OCI-LY1 (cell line): ENCODE data around the gene KIF16B.

Source experiments
- H2AFZ ChIP-seq: fragments of 200-600 bp; sonication (generic), shearing (Covaris generic); 2 replicates; pipeline ENCODE4 v1.6.0; 2014; ENCODE audit warnings: antibody characterized with exemption, mild to moderate bottlenecking, low read length
- H3F3A ChIP-seq: fragments of 200-600 bp; sonication (generic), shearing (Covaris generic); 2 replicates; pipeline ENCODE4 v1.6.0; 2014; ENCODE audit warnings: mild to moderate bottlenecking, antibody characterized with exemption, low read length, moderate library complexity; ENCODE audit not compliant: insufficient read depth
- H3K27ac ChIP-seq: fragments of 200-600 bp; sonication (generic); 2 replicates; pipeline ENCODE4 v1.5.1; 2014; ENCODE audit warnings: low read length, mixed run types, mild to moderate bottlenecking, low read depth; ENCODE audit not compliant: poor library complexity, severe bottlenecking
- H3K27me3 ChIP-seq: fragments of 200-600 bp; sonication (generic); 2 replicates; pipeline ENCODE4 v1.6.0; 2014; ENCODE audit warnings: antibody characterized with exemption, mild to moderate bottlenecking, low read length, moderate library complexity; ENCODE audit not compliant: insufficient read depth
- H3K36me3 ChIP-seq: fragments of 200-600 bp; sonication (generic); 2 replicates; pipeline ENCODE4 v1.6.1; 2014; ENCODE audit warnings: mild to moderate bottlenecking, antibody characterized with exemption, low read length, moderate library complexity, mixed read lengths; ENCODE audit not compliant: insufficient read depth
- H3K4me1 ChIP-seq: fragments of 200-600 bp; sonication (generic); 2 replicates; pipeline ENCODE4 v1.5.1; 2014; ENCODE audit warnings: mild to moderate bottlenecking, low read length, moderate library complexity; ENCODE audit not compliant: insufficient read depth, severe bottlenecking
- H3K4me2 ChIP-seq: fragments of 200-600 bp; sonication (generic), shearing (Covaris generic); 2 replicates; pipeline ENCODE4 v1.6.1; 2014; ENCODE audit warnings: low read length
- H3K4me3 ChIP-seq: fragments of 200-600 bp; sonication (generic); 2 replicates; pipeline ENCODE4 v1.5.1; 2014; ENCODE audit warnings: low read length, low read depth, mild to moderate bottlenecking, mixed read lengths; ENCODE audit not compliant: poor library complexity, severe bottlenecking
- H3K79me2 ChIP-seq: fragments of 200-600 bp; shearing (Covaris generic); 2 replicates; pipeline ENCODE4 v1.6.1; 2016; ENCODE audit warnings: mixed run types, low read length, mixed read lengths; ENCODE audit not compliant: insufficient read depth
- H3K9ac ChIP-seq: fragments of 200-600 bp; sonication (generic), shearing (Covaris generic); 2 replicates; pipeline ENCODE4 v1.6.1; 2014; ENCODE audit warnings: mild to moderate bottlenecking, low read length, mixed read lengths
- H3K9me2 ChIP-seq: fragments of 200-600 bp; sonication (generic), shearing (Covaris generic); 2 replicates; pipeline ENCODE4 v1.6.1; 2014; ENCODE audit warnings: low read depth, mild to moderate bottlenecking, low read length, mixed read lengths
- H3K9me3 ChIP-seq: fragments of 200-600 bp; shearing (Covaris generic); 2 replicates; pipeline ENCODE4 v1.6.1; 2014; ENCODE audit warnings: low read length, mixed read lengths
- H4K20me1 ChIP-seq: fragments of 200-600 bp; sonication (generic), shearing (Covaris generic); 2 replicates; pipeline ENCODE4 v1.6.0; 2016; ENCODE audit warnings: mild to moderate bottlenecking, low read length; ENCODE audit not compliant: insufficient read depth
- EZH2 ChIP-seq: fragments of 200-600 bp; sonication (generic), shearing (Covaris generic); IDR thresholded peaks from 2 replicates; pipeline ENCODE4 v1.8.0; 2017; ENCODE audit warnings: borderline replicate concordance, mixed run types, mild to moderate bottlenecking, antibody characterized with exemption, low read length, moderate library complexity, mixed read lengths
- TF ChIP-seq, protein P1 (sequence below): fragments of 200-600 bp; sonication (generic), shearing (Covaris generic); IDR thresholded peaks from 2 replicates; pipeline ENCODE4 v1.5.1; 2017; ENCODE audit warnings: mild to moderate bottlenecking, antibody characterized with exemption, low read length, moderate library complexity, mixed read lengths

KIF16B gene

DNA sequence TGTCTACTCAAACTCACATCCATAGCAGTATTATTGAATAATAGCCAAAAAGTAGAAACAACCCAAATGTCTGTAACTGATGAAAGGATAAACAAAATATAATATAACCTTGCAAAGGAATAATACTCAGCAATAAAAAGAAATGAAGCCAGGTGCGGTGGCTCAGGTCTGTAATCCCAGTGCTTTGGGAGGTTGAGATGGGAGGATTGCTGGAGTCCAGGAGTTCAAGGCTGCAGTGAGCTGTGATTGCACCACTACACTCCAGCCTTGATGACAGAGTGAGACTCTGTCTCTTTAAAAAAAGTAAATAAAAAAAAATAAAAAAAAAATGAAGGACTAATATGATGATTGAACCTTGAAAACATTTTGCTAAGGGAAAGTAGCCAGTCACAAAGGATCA, 22.1 kb upstream of the KIF16B start:
- H3K9me3 ChIP-seq = no peaks in the 10 kb centered on the region
- H4K20me1 ChIP-seq = no peaks in the 10 kb centered on the region
- no peak overlapping the region for H3K4me3 ChIP-seq
- no peaks in the 10 kb centered on the region for H3K9me2 ChIP-seq
- H3K79me2 ChIP-seq = no peaks in the 10 kb centered on the region
- no peaks in the 10 kb centered on the region for H3K36me3 ChIP-seq
- no peak for TF ChIP-seq EZH2
- TF ChIP-seq, protein P1, sequence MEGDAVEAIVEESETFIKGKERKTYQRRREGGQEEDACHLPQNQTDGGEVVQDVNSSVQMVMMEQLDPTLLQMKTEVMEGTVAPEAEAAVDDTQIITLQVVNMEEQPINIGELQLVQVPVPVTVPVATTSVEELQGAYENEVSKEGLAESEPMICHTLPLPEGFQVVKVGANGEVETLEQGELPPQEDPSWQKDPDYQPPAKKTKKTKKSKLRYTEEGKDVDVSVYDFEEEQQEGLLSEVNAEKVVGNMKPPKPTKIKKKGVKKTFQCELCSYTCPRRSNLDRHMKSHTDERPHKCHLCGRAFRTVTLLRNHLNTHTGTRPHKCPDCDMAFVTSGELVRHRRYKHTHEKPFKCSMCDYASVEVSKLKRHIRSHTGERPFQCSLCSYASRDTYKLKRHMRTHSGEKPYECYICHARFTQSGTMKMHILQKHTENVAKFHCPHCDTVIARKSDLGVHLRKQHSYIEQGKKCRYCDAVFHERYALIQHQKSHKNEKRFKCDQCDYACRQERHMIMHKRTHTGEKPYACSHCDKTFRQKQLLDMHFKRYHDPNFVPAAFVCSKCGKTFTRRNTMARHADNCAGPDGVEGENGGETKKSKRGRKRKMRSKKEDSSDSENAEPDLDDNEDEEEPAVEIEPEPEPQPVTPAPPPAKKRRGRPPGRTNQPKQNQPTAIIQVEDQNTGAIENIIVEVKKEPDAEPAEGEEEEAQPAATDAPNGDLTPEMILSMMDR = no peak
- no peak overlapping the region for H3K9ac ChIP-seq
- no peak overlapping the region for H3K4me2 ChIP-seq
- H3K4me1 ChIP-seq = no peaks in the 10 kb centered on the region
- H3K27me3 ChIP-seq = no peaks in the 10 kb centered on the region
- no peaks in the 10 kb centered on the region for H3F3A ChIP-seq
- H3K27ac ChIP-seq = no peak overlapping the region
- no peak overlapping the region for H2AFZ ChIP-seq

DNA sequence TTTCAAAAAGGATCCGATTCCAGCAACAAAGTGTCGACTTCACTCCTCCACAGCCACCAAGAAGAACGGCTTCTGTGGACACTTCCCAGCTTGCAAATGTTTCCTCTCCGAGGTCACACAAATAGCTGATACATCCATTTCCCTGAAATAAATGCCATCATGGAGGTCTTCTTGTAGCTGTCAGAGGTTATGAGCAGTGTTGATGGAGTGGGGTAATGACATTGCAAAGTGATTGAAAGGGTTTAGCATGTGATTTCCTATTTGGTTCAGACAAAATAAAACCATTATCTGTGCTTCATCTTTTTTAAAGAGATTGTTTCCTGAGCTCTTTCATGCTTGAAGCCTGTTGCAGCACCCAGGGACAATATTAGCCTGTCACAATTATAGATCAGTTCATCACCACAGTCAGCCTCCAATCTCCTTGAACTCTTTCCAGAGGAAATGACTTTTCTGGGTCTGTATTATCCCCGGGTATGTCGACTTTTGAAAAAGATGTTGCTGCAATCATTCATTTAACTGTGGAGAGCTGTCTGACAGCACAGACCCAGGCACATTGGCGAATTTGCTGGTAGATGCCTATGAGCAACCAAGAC, 16.9 kb upstream of the KIF16B start:
- Histone ChIP-seq H3K27me3 (no peaks in the 10 kb centered on the region), H4K20me1 (no peaks in the 10 kb centered on the region), H3K9me3 (no peaks in the 10 kb centered on the region), H3K9me2 (no peaks in the 10 kb centered on the region), H3K4me3 (no peak overlapping the region), H3F3A (no peaks in the 10 kb centered on the region), H3K79me2 (no peaks in the 10 kb centered on the region), H3K4me2 (no peak overlapping the region), H3K27ac (no peak overlapping the region), H3K36me3 (no peaks in the 10 kb centered on the region), H2AFZ (no peak overlapping the region), H3K9ac (no peak overlapping the region), H3K4me1 (no peaks in the 10 kb centered on the region)
- TF ChIP-seq, protein P1 = no peak
- TF ChIP-seq EZH2 = no peak

DNA sequence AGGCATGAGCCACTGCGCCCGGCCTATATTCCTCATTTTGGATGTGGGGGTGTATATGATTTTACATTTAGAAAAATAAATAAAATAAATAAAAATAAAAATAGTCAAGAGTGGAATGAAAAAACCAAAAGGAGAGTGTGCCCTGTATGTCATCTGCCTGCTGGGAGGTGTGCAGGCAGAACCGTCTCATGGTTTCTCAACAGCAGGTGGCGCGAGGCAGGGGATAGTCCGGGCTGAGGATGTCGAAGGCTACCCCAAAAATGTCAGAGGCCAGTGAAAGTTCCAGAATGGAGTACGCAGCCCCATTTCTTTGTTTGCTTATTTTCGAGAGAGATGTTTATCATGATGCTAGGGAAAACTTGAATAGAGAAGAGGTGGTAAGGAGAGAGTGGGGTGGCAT, 16.4 kb upstream of the KIF16B start:
- Histone ChIP-seq H4K20me1 (no peaks in the 10 kb centered on the region), H3K36me3 (no peaks in the 10 kb centered on the region), H3K9me3 (no peaks in the 10 kb centered on the region), H3F3A (no peaks in the 10 kb centered on the region), H3K4me1 (no peaks in the 10 kb centered on the region), H3K27ac (no peak overlapping the region), H3K9ac (no peak overlapping the region), H3K4me3 (no peak overlapping the region), H3K4me2 (no peak overlapping the region), H3K27me3 (no peaks in the 10 kb centered on the region), H3K79me2 (no peaks in the 10 kb centered on the region), H2AFZ (no peak overlapping the region), H3K9me2 (no peaks in the 10 kb centered on the region)
- TF ChIP-seq, protein P1 = no peak
- TF ChIP-seq EZH2 = no peak
